Kidney capillary endothelial cell (primary cell): Measurements from ENCODE around the gene NPHP1.
"Not testable (repeated sequence)": the region's sequence is repeated elsewhere in the genome, so short reads cannot be mapped to it uniquely, and the experiment has no call there.

Source experiments
- DNase-seq: peaks from one replicate; pipeline ENCODE4 v3.0.0-alpha.2; 2018; ENCODE audit warnings: low spot score

NPHP1 gene

DNA sequence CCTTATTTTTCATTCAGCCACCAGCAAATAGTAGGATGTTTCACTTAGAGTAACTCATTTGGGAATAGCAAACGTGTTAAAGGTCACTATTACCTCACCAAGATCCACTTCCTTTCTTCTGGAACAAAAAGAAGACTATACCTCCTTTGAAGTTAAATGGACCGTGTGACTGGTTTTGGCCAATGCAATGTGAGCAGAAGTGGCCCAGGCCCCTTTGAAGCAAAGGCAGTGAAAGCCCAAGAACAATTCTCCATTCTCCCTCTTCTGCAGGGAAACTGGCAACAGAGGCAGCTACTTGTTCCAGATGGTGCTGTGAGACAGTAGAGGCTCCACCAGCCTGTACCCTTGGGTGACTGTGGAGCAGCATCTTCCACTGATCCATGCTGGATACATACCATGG, 77.9 kb downstream of the NPHP1 start:
- no peak for DNase-seq

DNA sequence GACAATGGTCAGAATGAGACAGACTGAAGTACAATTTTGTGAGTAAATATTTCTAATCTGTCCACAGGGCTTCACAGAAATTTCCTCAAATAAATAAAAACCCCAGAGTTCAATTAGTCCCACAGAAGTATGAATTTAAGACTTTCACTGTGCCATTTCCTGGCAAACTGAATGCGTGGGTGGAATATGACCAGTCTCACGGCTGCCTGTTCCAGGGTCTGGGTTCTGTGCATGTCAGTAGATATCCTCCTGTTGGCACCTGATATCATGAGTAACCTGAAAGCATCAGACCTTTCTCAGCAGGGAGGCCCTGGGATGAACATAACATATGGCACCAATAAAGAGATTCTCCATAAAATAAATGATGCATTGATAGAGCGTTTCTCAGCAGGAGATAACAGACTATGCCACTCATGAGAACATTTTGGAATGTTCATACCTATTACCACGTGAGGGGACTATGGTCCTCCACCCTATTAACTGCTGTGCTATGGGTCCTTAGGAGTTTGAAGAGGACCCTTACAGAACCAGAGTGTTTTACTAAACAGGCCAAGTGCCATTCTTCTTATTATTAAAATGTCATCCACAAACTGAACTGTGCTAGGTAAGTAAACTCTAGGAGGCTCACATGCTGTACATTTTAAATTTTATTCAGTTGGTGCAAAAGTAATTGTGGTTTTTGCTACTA, 78.6 kb downstream of the NPHP1 start:
- no peak for DNase-seq

DNA sequence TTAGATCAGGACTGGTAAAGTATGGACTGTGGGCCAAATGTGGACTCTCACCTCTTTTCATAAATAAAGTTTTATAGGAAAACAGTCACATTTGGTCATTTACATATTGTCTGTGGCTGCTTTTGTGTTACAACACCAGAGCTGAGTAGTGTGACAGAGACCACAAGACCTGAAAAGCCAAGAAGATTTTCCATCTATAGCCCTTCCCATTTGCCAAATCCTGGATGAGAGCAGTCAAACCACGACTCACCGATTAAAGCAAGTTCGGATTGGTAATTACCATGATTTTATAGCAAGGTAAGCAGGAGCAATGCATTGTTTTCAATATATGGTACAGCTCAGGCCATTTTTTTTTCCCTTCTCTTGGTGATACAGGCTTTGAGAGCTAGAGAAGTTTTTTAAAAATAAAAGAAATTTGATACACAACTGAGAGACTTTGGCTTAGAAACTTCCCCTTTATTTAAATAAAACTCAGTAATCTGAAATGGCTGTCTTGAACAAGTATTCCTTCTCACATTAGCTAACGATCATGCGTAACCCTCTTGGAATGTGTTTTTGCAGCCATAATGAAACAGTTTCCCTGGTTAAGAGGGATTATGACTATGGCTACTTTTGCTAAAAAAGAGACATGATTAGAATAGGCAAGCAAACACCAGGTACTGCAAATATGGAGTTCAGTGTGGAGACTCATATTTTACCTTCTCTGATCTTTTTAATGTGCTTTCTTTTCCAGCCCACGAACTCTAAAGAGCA, 79.7 kb downstream of the NPHP1 start:
- no peak for DNase-seq

DNA sequence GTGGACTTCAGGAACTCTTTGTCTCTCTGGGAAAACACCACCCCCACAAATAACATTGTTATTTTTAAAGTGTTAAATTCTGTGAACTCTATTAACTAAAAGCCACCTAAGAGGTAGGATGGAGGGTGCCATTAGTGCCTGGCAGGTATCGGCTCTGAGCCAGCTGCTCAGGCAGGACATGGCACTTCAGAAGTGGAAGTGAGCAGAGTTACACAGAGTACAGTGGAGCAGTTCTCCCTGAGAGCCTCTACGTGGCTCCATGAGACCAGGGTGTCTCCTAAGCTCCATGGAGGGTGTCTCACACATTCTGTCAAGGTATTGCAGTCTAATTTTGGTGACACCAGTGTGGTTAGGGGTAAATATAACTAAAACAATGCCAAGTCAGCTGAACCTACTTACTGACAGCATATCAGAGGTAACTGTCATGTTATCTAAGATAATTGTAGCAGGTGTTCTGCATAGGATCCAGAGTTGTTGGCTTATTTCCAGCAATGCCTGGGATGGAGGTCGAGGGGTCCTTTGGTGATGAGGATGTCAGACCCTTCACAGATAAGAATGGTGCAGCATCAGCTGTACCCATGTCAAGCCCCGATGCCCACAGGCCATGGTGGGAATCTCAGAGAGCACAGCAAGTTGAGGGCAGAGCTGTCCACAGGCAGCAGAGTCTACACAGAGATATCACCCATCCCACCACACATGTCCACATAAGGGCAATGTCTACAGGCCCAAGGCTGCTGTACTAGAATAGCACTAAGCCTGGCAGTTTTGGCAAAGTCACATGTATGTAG, 80.6 kb downstream of the NPHP1 start:
- DNase-seq: no peak

DNA sequence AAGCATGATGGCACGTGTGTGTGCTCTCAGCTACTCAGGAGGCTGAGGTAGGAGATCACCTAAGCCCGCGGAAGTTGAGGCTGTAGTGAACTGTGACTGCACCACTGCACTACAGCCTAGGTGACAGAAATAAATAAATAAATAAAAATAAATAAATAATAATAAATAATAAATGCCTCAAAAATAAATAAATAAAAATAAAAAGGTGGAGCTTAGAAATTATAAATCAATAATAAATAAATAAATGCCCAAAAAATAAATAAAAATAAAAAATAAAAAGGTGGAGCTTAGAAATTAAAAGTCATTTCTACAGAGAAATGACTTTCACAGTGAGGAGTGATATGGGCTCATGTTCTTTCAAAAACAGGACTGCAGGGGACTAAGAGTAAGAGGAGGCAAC, 83.2 kb downstream of the NPHP1 start:
- no peak for DNase-seq

DNA sequence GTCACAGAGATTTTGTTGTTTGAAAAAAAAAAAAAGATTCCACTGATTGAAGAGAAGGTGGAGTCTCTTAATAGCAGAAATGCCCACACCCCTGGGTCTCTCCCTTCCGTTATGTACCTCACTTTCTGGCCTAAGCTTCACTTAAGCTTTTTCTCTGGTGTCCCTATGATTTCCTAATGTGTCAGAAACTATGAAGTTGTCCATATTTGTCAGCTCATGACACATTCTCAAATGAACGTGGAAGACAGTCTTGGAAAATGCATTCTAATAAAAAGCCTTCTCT, 83.8 kb downstream of the NPHP1 start:
- DNase-seq: no peak

DNA sequence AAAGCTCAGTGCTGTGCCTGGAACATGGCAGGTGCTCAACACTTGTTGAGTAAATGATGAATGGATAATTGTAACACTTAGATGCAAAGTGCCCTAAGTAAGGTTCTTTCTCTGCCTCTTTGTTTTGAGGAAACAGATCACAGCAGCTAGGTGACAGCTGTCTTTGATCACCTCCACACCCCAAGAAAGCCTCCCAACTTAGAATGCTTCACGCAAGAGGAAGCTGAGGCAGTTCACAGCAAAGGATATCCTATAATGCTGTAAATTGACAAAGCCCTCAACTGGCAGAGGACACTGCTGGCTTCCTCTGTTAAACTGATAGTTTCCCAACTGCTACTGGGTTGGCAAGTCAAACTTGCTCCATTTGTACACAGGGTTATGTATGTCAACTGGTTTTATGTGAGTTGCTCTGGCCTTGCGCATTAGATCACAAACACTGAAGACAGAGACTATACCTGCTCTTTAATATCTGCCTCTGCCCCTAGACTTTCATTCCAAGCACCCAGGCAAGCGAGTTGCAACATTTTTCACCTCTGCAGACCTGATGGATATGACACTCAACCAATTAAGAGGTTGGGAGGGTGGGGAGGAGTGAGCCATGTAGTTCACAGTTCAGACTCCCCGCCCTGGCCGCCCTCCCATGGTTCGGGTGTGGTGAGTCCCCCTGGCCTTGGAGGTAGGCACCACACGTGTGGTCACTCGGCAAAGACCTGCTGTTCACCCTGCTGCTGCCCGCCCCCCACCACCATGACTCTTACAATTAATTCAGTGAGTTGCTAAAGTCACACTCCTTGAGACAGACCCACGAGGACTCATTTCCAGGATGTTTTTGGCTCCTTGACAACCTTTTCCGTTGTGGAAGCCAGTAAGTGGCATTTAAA, 84.4 kb downstream of the NPHP1 start:
- peak; percentile 77 for DNase-seq

DNA sequence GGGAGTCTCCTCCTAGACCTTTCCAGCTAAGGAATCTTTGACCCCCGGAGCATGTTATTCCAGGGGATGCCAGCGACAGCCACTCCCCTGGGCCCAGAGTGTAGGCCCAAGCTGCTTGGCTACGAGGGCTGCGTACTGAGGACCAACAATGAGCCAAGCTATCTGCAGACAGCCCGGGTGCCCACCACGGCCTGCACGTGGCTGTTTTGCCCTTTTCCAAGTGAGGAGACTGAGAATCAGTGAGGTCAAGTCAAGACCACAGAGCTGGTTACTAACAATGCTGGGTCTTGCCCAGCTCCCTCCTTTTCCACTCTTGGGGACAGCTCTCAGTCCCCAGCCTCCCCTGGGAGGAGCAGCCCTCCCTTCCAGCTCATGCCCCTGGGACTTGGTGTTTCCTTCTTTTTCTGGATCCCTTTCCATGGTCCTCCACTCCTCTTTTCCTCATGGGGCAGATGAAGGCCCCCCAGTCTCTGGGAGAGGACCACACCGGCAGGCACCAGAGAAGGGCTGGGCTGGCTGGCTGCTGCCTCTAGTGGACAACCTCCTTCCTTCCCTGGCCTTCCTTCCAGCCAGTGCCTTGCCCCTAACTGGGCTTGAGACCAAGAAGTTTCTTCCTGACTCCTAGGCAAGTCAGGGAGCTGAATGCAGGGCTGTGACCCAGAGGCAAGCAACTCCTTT, 88.6 kb downstream of the NPHP1 start:
- DNase-seq: peak; percentile 64

DNA sequence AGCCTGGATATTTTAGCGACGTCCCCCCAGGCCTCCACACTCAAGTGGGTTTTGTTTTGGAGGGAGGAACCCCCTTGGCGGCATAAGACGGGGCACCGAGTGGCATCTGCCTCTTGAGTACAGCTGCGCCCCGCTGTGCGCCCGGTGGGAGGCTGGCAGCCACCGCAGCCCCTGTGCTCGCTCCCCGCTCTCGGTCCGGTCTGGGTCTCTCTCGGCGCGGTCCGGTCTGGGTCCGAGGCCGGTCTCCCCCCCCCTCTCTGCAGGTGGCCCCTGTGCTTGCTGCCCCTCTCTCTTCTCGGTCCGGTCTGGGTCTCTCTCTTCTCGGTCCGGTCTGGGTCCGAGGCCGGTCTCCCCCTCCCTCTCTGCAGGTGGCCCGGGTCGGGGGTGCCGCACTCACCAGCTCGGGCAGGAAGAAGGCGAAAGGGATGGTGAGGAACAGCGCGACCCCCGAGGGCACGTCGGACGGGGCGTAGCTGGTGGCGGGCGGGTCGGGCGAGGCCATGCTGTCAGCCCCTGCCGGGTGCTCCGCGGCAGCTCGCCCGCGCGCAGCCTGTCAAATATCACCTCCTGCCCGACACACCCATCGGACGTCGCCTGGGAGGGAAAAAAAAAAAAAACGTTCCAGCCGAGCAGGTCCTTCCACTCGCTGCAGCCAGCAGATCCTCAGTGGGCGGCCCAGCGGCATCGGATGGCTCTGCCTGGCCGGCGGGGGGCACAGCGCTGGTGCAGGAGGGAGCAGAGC, 89.4 kb downstream of the NPHP1 start, which contains the start of gene MALL:
Gene MALL (minus strand): TSS at position 532 of the 742 bp plus-strand sequence. CDS start 30 bp downstream, at position 502.
- peak; percentile 41 for DNase-seq

DNA sequence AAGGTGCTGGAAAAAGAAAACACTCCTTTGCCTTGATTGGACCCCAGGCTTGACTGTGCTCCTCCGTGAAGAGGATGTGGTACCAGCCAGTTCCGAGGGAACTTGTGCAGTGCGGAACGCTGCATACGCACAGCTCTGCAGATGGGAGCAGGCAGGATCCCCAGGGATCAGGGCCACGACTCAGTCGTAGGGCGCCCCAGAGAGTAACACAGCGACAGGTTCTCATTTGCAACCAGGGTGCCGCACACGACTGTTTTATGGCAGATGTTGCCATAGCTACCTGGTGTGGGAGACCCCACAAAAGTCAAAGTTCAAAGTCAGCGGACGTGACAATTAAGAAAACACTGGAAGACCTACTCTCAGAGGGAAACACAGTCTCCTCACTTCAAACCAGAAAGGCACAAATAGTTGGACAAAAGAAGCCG, 90.0 kb downstream of the NPHP1 start:
- no peak for DNase-seq

DNA sequence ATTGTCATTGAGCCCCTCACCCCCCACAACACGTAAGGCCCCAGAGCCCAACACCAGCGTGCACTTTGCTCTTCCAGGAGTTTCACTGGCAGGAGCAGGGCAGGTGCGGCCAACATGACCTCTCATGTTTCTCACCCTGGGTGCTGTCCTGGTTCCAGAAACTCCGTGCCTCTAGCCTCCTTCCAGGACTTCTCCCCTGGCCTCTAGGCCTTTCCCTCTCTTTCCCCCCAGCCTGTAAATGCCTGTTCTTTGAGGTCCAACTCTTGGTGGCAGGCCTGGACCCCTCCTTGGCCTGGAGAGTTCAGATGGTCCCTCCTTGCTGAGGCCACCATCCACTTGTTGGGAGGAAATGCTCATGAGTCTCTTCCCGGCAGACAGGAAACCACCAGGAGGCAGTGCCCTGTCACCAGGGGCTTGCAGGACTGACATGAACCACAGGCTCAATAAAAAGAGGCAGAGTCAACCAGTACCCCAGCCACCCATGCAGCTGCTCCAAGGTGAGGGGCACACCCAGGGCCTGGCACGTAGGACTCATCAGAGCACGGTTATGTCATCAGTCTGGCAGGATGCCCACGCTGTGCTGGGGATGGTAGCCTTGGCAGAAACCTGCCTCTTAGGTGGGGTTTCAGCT, 90.7 kb downstream of the NPHP1 start:
- peak; percentile 73 for DNase-seq

DNA sequence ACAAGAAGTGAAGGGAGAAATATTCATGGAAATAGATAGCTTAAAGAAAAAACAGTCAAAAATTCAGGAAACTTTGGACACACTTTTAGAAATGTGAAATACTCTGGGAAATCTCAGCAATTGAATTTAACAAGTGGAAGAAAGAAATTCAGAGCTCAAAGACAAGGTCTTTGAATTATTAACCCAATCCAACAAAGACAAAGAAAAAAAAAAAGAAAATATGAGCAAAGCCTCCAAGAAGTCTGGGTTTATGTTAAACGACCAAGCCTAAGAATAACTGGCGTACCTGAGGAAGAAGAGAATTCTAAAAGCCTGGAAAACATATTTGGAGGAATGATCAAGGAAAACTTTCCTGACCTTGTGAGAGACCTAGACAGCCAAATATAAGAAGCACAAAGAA, 96.5 kb downstream of the NPHP1 start:
- DNase-seq: not testable (repeated sequence)

DNA sequence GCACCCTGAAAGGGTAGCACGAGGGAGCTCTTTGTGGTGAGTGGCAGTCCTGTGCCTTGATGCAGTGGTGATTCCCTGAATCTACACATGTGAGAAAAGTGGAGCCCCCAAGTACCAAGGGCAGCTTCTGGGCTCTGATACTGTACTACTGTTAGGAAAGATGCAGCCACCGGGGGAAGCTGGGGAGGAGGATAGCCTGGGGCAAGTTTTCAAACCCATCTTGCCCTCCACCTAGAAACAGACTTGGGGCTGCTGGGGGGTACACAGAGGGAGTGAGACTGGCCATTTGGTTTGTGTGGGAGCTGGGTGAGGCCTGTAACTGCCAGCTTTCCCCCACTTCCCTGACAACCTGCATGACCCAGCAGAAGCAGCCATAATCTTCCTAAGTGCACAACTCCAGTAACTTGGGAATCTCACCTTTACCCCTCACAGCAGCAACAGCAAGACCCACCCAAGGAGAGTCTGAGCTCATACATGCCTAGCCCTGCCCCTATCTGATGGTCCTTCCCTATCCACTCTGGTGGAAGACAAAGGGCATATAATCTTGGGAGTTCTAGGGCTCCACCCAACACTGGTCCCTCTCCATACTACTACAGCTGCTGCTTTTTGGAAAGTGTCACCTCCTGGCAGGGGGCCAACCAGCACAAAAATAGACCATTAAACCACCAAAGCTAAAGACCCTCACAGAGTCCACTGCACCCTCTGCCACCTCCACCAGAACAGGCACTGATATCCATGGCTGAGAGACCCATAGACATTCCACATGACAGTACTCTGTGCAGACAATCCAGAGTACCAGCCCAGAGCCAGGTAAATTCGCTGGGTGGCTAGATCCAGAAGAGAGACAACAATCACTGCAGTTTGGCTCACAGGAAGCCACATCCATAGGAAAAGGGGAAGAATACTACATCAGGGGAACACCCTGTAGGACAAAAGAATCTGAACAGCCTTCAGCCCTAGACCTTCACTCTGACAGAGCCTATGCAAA, 97.4 kb downstream of the NPHP1 start:
- no peak for DNase-seq

DNA sequence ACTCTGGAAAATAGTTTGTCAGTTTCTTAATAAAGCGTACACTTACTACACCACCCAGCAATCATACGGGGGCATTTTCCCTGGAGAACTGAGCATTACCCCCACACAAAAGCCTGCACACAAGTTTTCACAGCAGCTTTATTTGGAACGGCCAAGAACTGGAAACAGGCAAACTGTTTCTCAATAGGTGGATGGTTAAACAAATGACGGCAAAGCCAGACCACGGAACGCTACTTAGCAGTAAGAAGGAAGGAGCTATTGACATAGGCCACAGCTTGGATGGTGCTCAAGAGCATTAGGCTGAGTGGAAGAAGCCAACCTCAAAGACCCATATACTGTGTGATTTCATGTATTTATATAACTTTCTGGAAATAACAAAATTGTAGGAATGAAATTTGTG, 98.2 kb downstream of the NPHP1 start:
- peak; percentile 23 for DNase-seq

DNA sequence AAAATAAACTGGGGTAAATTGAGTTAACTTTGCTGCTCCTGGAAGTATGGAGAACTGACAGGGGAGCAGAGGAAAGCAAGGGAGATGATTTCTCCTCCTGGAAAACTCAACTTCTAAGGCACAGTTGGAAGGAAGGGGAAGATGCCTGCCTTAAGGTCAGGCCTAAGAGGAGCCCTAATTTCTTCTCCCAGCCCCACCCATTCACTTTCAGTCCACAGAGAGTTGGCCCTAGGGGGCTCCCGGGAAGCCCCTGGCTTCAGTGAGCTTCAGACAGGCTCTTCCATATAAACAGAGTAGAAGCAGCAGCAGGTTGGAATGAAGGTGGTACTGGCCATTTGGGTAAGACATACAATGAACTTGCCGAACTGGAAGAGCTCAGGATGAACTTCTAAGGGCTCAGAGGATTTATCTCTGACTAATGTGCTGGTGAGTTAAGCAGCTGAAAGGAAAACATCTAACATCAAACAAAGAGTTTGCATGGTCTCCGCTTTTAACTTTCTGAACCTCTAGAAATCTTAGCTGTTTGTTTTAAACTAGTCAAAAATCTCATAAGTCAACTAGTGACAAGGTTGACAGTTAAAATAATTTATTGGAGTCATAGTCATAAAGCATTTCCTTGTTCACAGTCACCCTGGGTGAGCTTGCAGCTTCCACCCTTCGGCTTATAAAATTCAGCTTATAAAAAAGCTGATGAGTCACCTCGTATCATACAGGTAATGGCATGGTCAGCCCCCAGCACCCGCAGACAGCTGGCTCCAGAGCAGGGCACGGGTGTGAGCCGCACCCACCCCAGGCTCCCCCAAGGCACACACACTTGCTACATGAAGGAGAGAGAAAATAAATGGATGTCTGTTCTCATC, 99.0 kb downstream of the NPHP1 start:
- peak; percentile 91 for DNase-seq

DNA sequence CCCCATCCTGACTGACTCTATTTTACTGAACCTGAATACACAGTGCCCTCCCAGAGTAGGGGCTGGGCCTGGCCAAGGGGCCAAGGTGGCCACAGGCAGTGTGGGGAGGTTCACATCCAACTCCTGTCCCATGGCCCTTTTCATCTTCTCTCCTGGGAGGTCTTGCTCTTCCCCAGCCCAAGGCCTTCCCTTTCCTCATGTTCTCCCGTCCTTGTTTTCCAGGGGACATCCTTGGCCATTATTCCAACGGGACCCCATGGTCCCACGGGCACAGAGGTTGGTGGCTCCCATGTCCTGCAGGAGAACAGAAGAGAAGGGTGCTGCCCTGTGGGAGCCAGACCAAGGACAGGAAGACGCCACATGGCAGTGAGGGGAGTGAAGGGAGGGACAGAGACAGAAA, 99.6 kb downstream of the NPHP1 start:
- DNase-seq: no peak

DNA sequence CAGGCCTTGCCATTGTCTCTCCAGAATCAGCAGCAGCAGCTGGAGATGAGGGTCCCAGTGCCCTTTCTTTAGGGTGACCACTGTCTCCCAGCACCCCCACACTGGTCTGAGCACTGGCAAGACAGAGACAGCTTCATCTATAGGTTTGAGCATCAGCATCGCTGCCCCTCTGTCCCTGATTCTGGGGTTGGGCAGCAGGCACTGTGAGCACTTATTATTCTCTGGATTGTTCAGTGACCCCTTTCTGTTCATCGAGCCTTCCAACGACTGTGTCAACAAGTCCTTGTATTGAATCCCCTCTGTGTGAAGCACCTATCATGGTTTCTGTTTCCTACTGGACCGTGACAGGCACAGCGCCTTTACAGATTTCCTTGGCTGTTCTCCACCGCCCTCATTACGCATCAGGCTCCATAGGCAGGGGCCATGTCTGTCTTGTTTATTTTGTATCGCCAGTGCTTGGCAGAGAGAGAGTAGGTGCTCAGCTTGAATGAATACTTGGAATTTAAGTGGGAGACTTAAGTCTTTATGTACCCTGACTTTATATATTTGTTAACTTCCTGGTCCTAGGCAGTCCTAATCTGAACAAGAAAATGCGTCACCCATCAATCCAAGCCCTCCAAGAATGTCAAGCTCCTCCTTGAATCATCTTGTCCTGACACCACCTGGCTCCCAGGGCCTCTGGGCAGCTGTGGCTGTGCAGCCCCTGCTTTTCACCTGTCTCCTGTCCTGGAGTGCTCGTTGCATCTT, 100.6 kb downstream of the NPHP1 start:
- DNase-seq: no peak
